ENCODE data around the gene ARHGEF28.

- TF ChIP-seq EZH2 (IDR thresholded peaks at IDR 0.05; ENCODE audit: borderline replicate concordance) (no peak), EZH2phosphoT487 (IDR thresholded peaks at IDR 0.05; ENCODE audit: low read depth, severe bottlenecking, unreplicated experiment) (no peak)
Measured at GRCh38 chr5:73838901-73839300, 212.9 kb downstream of the ARHGEF28 start.
